Fibroblast of the aortic adventitia (primary cell): ENCODE results near the gene TMPRSS5. TPM values are rescaled to one million over a fixed set of nuclear protein-coding genes. Genes with fewer than 3 reads are reported as not detected.
"Not testable (repeated sequence)": the region's sequence is repeated elsewhere in the genome, so short reads cannot be mapped to it uniquely, and the experiment has no call there.

ENCODE experiments used
- DNase-seq: peaks from one replicate; pipeline ENCODE4 v3.0.0-alpha.2; 2010; ENCODE audit warnings: low read depth
- H3K4me3 ChIP-seq: 2 replicates; pipeline ENCODE4 v1.5.1; 2011; ENCODE audit warnings: low read depth, mild to moderate bottlenecking, control low read depth, low read length, moderate library complexity
- total RNA-seq: library from RNA; depleted of rRNA; stranded (reverse); fragments of >200 nt; gene quantifications from 2 replicates; pipeline ENCODE4 v1.2.3, GENCODE V29; 2012; ENCODE audit warnings: low replicate concordance
- TF ChIP-seq, protein P1 (sequence below): IDR thresholded peaks from 2 replicates; pipeline ENCODE4 v1.5.1; 2011; ENCODE audit warnings: mild to moderate bottlenecking, low read length, control low read depth, inconsistent platforms; ENCODE audit not compliant: insufficient read depth

Gene TMPRSS5
- total RNA-seq, 1 donor, result 0.09 TPM

DNA sequence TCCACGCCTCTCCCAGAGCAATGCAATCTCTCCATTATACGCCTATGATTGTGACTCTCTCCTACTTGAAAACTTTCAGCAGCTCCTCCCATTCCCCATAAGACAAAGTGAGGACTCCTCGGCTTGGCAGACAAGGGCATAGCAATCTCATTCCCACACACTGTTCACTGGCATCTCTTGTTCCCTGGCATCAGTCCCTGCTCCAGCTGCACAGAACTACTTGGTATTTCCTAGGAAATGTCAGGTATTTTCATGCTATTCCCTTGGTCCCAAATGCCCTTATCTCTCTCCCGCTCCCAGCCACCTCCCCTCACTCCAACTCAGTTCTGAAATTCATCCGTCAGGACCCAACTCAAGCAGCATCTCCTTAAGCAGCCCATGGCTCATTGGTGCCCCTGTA is 28.4 kb downstream of the TMPRSS5 start:
- no peak for DNase-seq
- TF ChIP-seq, protein P1, sequence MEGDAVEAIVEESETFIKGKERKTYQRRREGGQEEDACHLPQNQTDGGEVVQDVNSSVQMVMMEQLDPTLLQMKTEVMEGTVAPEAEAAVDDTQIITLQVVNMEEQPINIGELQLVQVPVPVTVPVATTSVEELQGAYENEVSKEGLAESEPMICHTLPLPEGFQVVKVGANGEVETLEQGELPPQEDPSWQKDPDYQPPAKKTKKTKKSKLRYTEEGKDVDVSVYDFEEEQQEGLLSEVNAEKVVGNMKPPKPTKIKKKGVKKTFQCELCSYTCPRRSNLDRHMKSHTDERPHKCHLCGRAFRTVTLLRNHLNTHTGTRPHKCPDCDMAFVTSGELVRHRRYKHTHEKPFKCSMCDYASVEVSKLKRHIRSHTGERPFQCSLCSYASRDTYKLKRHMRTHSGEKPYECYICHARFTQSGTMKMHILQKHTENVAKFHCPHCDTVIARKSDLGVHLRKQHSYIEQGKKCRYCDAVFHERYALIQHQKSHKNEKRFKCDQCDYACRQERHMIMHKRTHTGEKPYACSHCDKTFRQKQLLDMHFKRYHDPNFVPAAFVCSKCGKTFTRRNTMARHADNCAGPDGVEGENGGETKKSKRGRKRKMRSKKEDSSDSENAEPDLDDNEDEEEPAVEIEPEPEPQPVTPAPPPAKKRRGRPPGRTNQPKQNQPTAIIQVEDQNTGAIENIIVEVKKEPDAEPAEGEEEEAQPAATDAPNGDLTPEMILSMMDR, result no peak

DNA sequence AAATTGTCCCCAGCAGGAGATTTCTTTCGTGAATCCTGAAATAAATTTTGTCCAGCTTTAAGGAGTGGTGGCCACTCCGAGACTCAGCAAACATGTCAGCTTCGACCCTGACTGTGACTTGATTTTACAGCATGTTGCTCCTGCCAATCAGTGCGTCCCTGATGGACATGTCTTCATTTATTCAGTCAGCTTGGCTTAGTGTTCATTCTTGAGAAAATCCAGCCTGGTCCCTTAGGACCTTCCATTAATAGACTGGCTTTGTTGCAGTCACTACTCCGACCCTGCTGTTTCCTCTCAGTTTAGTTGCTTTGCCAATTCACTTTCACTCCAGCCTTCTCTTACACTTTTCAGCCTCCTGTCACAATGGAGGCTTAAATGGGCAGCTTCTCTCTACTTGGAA is 30.5 kb downstream of the TMPRSS5 start:
- peak; percentile 37 for DNase-seq
- no peak overlapping the region for H3K4me3 ChIP-seq
- TF ChIP-seq, protein P1, result no peak

More for the DNA sequence above, 28.4 kb downstream of the TMPRSS5 start:
- H3K4me3 ChIP-seq, result no peak overlapping the region

DNA sequence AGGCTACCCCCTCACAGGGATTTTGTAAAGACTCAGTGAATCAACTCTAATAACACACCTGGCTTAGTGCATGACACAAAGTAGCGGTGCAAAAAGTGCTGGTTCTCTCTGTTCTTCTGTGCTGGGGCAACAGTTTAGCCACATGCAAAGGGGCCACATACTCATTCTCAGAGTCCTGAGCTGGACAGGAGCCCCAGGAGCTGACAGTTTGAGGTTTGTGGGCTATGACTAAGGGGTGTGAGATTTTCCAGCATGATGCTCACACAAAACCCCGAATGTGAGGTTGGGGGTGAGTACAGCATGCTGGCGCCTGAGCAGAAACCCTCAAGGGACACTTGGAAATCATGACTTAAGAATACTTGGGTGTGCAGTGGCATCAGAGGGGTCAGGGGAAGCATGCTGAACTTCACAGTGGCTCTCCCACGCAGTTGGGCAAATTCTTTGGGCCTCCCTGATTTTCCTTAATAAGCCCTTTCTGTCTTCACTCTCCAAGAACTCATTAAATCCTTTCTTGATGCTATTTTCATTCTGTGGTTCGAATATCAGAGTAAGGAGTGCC is 31.0 kb downstream of the TMPRSS5 start:
- DNase-seq, result peak; percentile 86
- no peak overlapping the region for H3K4me3 ChIP-seq
- TF ChIP-seq, protein P1, result no peak

DNA sequence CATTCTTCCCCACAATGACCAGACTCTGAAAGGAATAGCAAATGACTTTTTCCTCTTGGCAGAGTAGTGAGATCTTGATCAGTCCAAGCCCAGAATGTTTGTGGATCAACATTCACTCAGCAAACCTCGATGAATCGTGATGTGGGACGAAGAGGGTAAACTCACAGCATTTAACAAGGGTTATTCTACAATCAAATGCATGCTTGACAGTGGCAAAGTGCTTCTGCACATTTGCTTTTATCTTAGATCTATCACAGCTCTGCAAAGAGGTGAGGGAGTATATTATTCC is 31.8 kb downstream of the TMPRSS5 start:
- H3K4me3 ChIP-seq, result no peak overlapping the region
- TF ChIP-seq, protein P1, result no peak
- DNase-seq, result peak; percentile 24

DNA sequence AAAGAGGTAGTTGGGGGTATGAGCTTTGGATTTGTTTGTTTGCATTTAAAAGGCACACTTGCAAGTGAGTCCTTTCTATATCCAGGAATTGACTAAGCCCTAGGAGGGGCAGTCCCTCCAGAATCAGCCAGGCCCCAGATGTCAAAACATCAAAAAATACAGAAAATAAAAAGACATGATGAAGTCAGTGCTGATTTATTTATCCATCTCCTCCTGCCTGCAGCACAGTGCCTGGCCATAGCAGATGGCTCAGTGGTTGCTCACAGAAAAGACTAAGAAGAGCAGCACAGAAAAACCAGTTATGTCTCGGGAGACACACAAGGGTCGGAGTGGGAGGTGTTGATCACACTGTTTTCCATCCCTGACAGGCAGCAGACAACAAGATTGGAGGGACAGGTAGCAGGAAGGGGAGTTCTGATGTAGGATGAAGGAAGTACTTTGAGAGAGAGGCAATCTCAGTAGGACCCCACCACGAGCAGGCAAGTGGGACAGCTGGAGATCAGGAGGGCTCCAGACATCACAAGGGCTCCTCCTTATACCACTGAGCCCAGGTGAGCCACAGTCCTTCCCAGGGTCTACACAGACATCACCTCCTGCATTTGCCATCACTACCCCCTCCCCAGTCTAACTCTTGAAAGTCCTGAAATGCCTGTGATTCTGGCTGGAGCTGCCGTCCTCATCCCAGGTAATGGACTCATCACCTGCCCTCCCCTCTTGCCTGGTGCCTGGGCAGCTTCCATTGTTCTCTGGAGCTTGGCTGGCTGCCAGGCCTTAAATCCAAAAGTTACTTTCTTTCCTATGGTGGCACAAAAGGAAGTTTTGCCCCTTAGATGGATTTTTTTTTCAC is 32.3 kb downstream of the TMPRSS5 start:
- TF ChIP-seq, protein P1, result no peak

DNA sequence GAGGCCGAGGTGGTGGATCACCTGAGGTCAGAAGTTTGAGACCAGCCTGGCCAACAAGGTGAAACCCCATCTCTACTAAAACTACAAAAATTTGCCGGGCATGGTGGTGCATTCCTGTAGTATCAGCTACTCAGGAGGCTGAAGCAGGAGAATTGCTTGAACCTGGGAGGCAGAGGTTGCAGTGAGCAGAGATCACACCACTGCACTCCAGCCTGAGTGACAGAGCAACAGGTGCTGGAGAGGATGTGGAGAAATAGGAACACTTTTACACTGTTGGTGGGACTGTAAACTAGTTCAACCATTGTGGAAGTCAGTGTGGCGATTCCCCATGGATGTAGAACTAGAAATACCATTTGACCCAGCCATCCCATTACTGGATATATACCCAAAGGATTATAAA is 34.2 kb downstream of the TMPRSS5 start:
- not testable (repeated sequence) for DNase-seq, H3K4me3 ChIP-seq

More for the DNA sequence above, 32.3 kb downstream of the TMPRSS5 start:
- H3K4me3 ChIP-seq, result no peak overlapping the region
- DNase-seq, result no peak

DNA sequence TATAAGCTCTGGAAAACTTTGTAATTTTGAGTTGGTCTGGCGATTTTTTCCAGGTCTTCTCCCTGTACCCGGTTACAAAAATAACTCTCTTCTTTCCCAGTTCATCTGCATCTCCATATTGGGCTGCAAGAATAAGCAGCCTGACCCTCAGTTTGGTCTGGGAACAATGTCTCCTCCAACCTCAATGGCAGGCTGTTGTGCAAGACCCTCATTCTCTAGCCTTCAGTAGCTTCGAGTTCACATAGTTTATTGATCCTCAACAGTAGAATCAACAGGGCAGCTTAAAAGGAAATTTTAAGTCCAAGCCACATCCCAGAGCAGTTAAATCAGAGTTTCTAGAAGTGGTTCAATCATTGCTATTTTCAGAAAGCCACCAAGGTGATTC is 35.3 kb downstream of the TMPRSS5 start:
- H3K4me3 ChIP-seq, result no peak overlapping the region
- no peak for DNase-seq
- TF ChIP-seq, protein P1, result no peak
